ENCODE data around the gene RSPH3. TPM values are rescaled to one million over a fixed set of nuclear protein-coding genes. Genes with fewer than 3 reads are reported as not detected.
"Not testable (repeated sequence)": the region's sequence is repeated elsewhere in the genome, so short reads cannot be mapped to it uniquely, and the experiment has no call there.

The RSPH3 gene
- total and polyA plus RNA-seq, 2 of the 8 experiments (the other 6 are each of a cell fraction or from before 2014, with no cell fraction given) = 0.60 to 2.7 TPM

- TF ChIP-seq POU5F1 (IDR thresholded peaks at IDR 0.05; ENCODE audit: low read depth, low read length) = no peak
Observed at GRCh38 chr6:159030168-159030567, 30.2 kb upstream of the RSPH3 start (continued).

- H2BK15ac ChIP-seq (ENCODE audit: low read length); H3K79me1 ChIP-seq (ENCODE audit: low read depth, low read length); H3K18ac ChIP-seq (ENCODE audit: extremely low read depth, low read length); H4K5ac ChIP-seq (ENCODE audit: insufficient read length, low read depth, low read length); H3K79me2 ChIP-seq (ENCODE audit: control insufficient read depth in 1 of 2, insufficient read depth in 2 of 2, low read length in 2 of 2); H3K23ac ChIP-seq (ENCODE audit: insufficient read length); H2BK5ac ChIP-seq (ENCODE audit: low read depth, low read length); H3K9ac ChIP-seq (replicated peaks in 1 of 4; ENCODE audit: extremely low read depth in 1 of 4, low read depth in 3 of 4, low read length in 3 of 4); H3K23me2 ChIP-seq (ENCODE audit: low read depth, low read length); FAIRE-seq; H3K4ac ChIP-seq (replicated peaks; ENCODE audit: insufficient read length, low read depth, low read length); H2BK120ac ChIP-seq (replicated peaks; ENCODE audit: low read depth, low read length); H3K56ac ChIP-seq (replicated peaks; ENCODE audit: insufficient read length, low read depth, low read length); H3K4me2 ChIP-seq (ENCODE audit: insufficient read depth in 1 of 2, low read depth in 2 of 2, low read length in 2 of 2); H3K27me3 ChIP-seq (replicated peaks in 1 of 4; ENCODE audit: control insufficient read depth in 3 of 4, extremely low read depth in 1 of 4, insufficient read depth in 3 of 4, low read length in 3 of 4); H2AFZ ChIP-seq (ENCODE audit: low read length); H3K14ac ChIP-seq (ENCODE audit: insufficient read length); H3K4me3 ChIP-seq (ENCODE audit: extremely low read depth in 1 of 4, insufficient read depth in 2 of 4, low read depth in 3 of 4, low read length in 4 of 4); POLR2A ChIA-PET (ENCODE audit: partially characterized antibody); H2AK5ac ChIP-seq (ENCODE audit: low read depth, low read length); H4K91ac ChIP-seq (replicated peaks; ENCODE audit: insufficient read length, low read length); H2BK20ac ChIP-seq (ENCODE audit: low read length); H3K27ac ChIP-seq (ENCODE audit: low read depth, low read length); H3K4me1 ChIP-seq (replicated peaks in 1 of 4; ENCODE audit: control insufficient read depth in 3 of 4, insufficient read depth in 4 of 4, low read length in 3 of 4); H3K36me3 ChIP-seq (ENCODE audit: control insufficient read depth in 2 of 4, insufficient read depth in 4 of 4, low read length in 3 of 4); H4K8ac ChIP-seq (ENCODE audit: extremely low read depth, insufficient read depth, low read length); DNase-seq (ENCODE audit: low read depth in 1 of 2, low spot score in 2 of 2); H2BK12ac ChIP-seq (ENCODE audit: low read depth, low read length); H4K20me1 ChIP-seq (replicated peaks in 1 of 2; ENCODE audit: control insufficient read depth in 1 of 2, insufficient read depth in 2 of 2, low read length in 2 of 2): not testable (repeated sequence)
- CTCF ChIA-PET (ENCODE audit: partially characterized antibody) = interaction anchor here (1.2 to 1.7 kb wide), 3 partner anchors 18 to 79 kb away, joined by 3 to 4 read pairs (median 4); no protein-coding TSS in a partner anchor
- peaks cover 11 to 12% of the 10 kb centered on the region in 2 experiments; a peak in 2 of 4 replicates for H3K9me3 ChIP-seq (ENCODE audit: insufficient read depth in 2 of 2, low read depth in 1 of 2, low read length in 1 of 2)
- WGBS, 2 experiments (ENCODE audit: extremely low coverage in 1 of 2, insufficient coverage in 1 of 2, insufficient read length in 1 of 2, insufficient replicate concordance in 2 of 2, low coverage in 1 of 2, low lambda C conversion rate in 2 of 2, missing lambda C conversion rate in 1 of 2) = 96% methylated on average over 1 of the region's 1 CpG; no CpG with 5 or more reads in 1 of the 2 experiments
Observed at GRCh38 chr6:159025224-159025623, 25.2 kb upstream of the RSPH3 start.

Data from H1 (cell line).